ENCODE results near the gene KRT78. TPM values are rescaled to one million over a fixed set of nuclear protein-coding genes. Genes with fewer than 3 reads are reported as not detected.

KRT78 gene
- total and polyA plus RNA-seq, 9 of the 15 experiments (the other 6 are each of a cell fraction or from before 2014, with no cell fraction given) = not detected

GRCh38 chr12:52836491-52837412, 12.0 kb downstream of the KRT78 start (continued):
- TF ChIP-seq, protein P1, sequence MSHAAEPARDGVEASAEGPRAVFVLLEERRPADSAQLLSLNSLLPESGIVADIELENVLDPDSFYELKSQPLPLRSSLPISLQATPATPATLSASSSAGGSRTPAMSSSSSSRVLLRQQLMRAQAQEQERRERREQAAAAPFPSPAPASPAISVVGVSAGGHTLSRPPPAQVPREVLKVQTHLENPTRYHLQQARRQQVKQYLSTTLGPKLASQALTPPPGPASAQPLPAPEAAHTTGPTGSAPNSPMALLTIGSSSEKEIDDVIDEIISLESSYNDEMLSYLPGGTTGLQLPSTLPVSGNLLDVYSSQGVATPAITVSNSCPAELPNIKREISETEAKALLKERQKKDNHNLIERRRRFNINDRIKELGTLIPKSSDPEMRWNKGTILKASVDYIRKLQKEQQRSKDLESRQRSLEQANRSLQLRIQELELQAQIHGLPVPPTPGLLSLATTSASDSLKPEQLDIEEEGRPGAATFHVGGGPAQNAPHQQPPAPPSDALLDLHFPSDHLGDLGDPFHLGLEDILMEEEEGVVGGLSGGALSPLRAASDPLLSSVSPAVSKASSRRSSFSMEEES (CRISPR knock-in tag; IDR thresholded peaks at IDR 0.05) = no peak

DNA sequence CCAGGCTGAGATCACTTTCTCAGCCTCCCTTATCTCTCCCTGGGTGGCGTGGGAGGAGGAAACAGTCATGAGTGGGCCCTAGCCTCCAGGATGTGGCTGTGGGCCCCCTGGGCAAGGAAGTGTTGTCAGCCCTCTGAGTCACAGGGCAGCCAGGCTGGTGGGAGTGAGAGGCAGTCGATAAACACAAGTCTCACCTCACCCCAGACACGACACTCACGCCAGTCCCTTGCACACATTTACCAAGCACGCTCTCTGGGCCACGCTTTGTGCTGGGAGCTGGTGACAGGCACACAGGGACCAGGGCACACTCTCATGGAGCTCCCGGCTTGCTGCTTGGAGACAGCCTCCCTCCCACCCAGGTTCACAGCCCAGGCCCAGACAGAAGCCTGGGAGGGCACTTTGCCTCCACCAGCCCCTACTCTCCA, 12.7 kb downstream of the KRT78 start:
- DNase-seq (ENCODE audit: extremely low read depth in 1 of 4, low spot score in 3 of 4) = peak; percentile 50 to 61 (median 58)
- H3K4me1 ChIP-seq (replicated peaks in 1 of 2; ENCODE audit: control insufficient read depth in 2 of 2, insufficient read depth in 2 of 2, low read length in 2 of 2) = peaks cover 13% of the 10 kb centered on the region in 2 experiments; a peak in 3 of 5 replicates
- H3K79me2 ChIP-seq (ENCODE audit: control insufficient read depth, insufficient read depth, low read length) = no peaks in the 10 kb centered on the region
- WGBS (ENCODE audit: insufficient coverage, low coverage, missing lambda C conversion rate) = 6% methylated on average over 7 of the region's 7 CpGs
- ChIA-PET POLR2A (interaction anchor here (0.8 kb wide), 1 partner anchor 15 kb away, joined by 3 read pairs; no protein-coding TSS in a partner anchor), CTCF (ENCODE audit: low intra/inter-chr PET ratio) (interaction anchor here (0.5 kb wide), 1 partner anchor 144 kb away, joined by 3 read pairs; no protein-coding TSS in a partner anchor)
- H3K36me3 ChIP-seq (ENCODE audit: control insufficient read depth, insufficient read depth, low read length) = no peaks in the 10 kb centered on the region
- intact Hi-C loops (cut with micrococcal nuclease) = no loop called here
- no peaks in the 10 kb centered on the region for H3K9me3 ChIP-seq (replicated peaks; ENCODE audit: control insufficient read depth, insufficient read depth, low read depth, low read length)
- ATAC-seq = peak; percentile 41
- H3K9ac ChIP-seq (ENCODE audit: insufficient read depth in 1 of 2, low read depth in 2 of 2, low read length in 2 of 2) = no peak overlapping the region
- no TSS peak for BruUV-seq (replicated peaks)
- in situ Hi-C loops (cut with MboI) = no loop called here
- H3K9me1 ChIP-seq (ENCODE audit: control insufficient read depth, insufficient read depth, low read length) = no peaks in the 10 kb centered on the region
- peak overlapping the region; percentile 0; the same call in 1 of the 2 replicates for H3K4me2 ChIP-seq (ENCODE audit: insufficient read depth, low read length)
- no peak overlapping the region; the same call in 2 of the 3 replicates for H3K27ac ChIP-seq (ENCODE audit: extremely low read depth, low read depth, low read length)
- H4K20me1 ChIP-seq (replicated peaks; ENCODE audit: control insufficient read depth, insufficient read depth, low read length) = 0 out of 2 replicates have a peak, but pooled peaks cover 13% of the 10 kb centered on the region
- no peak overlapping the region for H2AFZ ChIP-seq (ENCODE audit: low read depth, low read length)
- no peak for FAIRE-seq
- peaks cover 18 to 64% of the 10 kb centered on the region in 2 experiments for H3K27me3 ChIP-seq (ENCODE audit: control insufficient read depth in 2 of 2, insufficient read depth in 2 of 2, low read length in 2 of 2)
- H3K4me3 ChIP-seq = no peak overlapping the region
- TF ChIP-seq JUND (IDR thresholded peaks at IDR 0.05; ENCODE audit: borderline replicate concordance, low read depth, low read length) (peak; percentile 61), JUND (tag; IDR thresholded peaks at IDR 0.05; ENCODE audit: borderline replicate concordance, low read depth, low read length) (peak; percentile 39; the same call in 1 of the 3 replicates), MXD1 (CRISPR knock-in tag; IDR thresholded peaks at IDR 0.05; ENCODE audit: borderline replicate concordance, poor library complexity, severe bottlenecking) (no peak), C11orf30 (IDR thresholded peaks at IDR 0.05; ENCODE audit: low read depth) (no peak), FOXP4 (CRISPR knock-in tag; IDR thresholded peaks at IDR 0.05; ENCODE audit: borderline replicate concordance) (no peak), POLR2B (IDR thresholded peaks at IDR 0.05; ENCODE audit: low read depth, partially characterized antibody) (no peak), ZBTB2 (IDR thresholded peaks at IDR 0.05) (peak; percentile 56; the same call in 1 of the 2 replicates), SMARCA4 (IDR thresholded peaks at IDR 0.05) (peak; percentile 71; the same call in 1 of the 2 replicates), ZNF217 (CRISPR knock-in tag; IDR thresholded peaks at IDR 0.05) (no peak), SUPT5H (IDR thresholded peaks at IDR 0.05) (no peak), HDAC3 (IDR thresholded peaks at IDR 0.05; ENCODE audit: borderline replicate concordance, partially characterized antibody) (no peak)

All from K562 (cell line).